Activated T-cell treated with anti-CD3 and anti-CD28 coated beads, Interleukin-2, amount 50 U/mL, for 72 hours (primary cell): Measurements from ENCODE around the gene TXNL4A. TPM values are rescaled to one million over a fixed set of nuclear protein-coding genes. Genes with fewer than 3 reads are reported as not detected.
"Not testable (repeated sequence)": the region's sequence is repeated elsewhere in the genome, so short reads cannot be mapped to it uniquely, and the experiment has no call there.

Source experiments
- ATAC-seq, 2 donors: fragments of 150-1000 bp; cut with Tn5 transposase; replicated peaks in 1 of 2; 2 replicates each; pipeline ENCODE4 v1.10.0; 2021; ENCODE audit warnings: moderate library complexity in 2 of 2, mild to moderate bottlenecking in 1 of 2
- DNase-seq, 2 donors: peaks; one replicate each; pipeline ENCODE4 v3.0.0; 2021 to 2022; ENCODE audit warnings: mixed read lengths in 1 of 2
- H3K27ac Mint-ChIP-seq: one replicate; pipeline ENCODE4 v1.8.0; 2022; ENCODE audit warnings: mild to moderate bottlenecking, moderate library complexity, mixed read lengths
- H3K27me3 Mint-ChIP-seq: one replicate; pipeline ENCODE4 v1.8.0; 2022; ENCODE audit warnings: low read depth, mixed read lengths
- H3K36me3 Mint-ChIP-seq, 2 donors: one replicate each; pipeline ENCODE4 v1.8.0; 2022; ENCODE audit warnings: mixed read lengths in 2 of 2, mild to moderate bottlenecking in 1 of 2; ENCODE audit not compliant: insufficient read depth in 2 of 2
- H3K4me1 Mint-ChIP-seq: one replicate; pipeline ENCODE4 v1.8.0; 2022; ENCODE audit warnings: low read depth, mixed read lengths
- H3K4me3 Mint-ChIP-seq, 2 donors: one replicate each; pipeline ENCODE4 v1.8.0; 2022; ENCODE audit warnings: mild to moderate bottlenecking in 2 of 2, mixed read lengths in 2 of 2, moderate library complexity in 2 of 2
- H3K9me3 Mint-ChIP-seq, 2 donors: one replicate each; pipeline ENCODE4 v1.8.0; 2022; ENCODE audit warnings: mixed read lengths in 2 of 2
- total RNA-seq, 2 donors: library from RNA; stranded (reverse); gene quantifications; one replicate each; pipeline ENCODE4 v1.2.3, GENCODE V29; 2022

TXNL4A gene
- 100 to 1,000 TPM in 1 of 2 donors, 10 to 100 TPM in 1; 92.9 to 105 TPM for total RNA-seq

GRCh38 chr18:79988451-79989194, at the start of gene TXNL4A:
TSS of gene TXNL4A (minus strand) at chr18:79988563. CDS start at chr18:79988392, 171 bp downstream.
- ATAC-seq (peak; percentile 98 to 99), DNase-seq (peak; percentile 88 to 90)
- Mint-ChIP-seq H3K36me3 (peaks cover 8% of the 10 kb centered on the region in 2 donors), H3K27ac (peak within 1 kb of the TSS; percentile 96), H3K27me3 (no peaks in the 10 kb centered on the region), H3K4me3 (peak within 1 kb of the TSS; percentile 94 to 95), H3K4me1 (peaks cover 44% of the 10 kb centered on the region), H3K9me3 (no peaks in the 10 kb centered on the region)

DNA sequence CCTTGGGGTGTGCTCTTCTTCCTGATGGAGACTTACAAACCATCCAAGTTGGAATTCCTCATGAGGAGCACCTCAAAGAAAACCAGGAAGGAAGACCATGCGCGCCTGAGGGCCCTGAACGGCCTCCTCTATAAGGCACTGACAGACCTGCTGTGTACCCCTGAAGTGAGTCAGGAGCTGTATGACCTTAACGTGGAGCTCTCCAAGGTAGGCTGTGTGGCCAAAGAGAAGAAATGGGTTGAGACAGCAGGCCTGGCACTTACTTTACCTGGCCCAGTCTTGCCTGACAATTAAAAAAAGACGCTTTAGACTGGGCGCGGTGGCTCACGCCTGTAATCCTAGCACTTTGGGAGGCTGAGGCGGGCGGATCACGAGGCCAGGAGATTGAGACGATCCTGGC, 48.9 kb upstream of the TXNL4A start:
- H3K27ac Mint-ChIP-seq: no peak overlapping the region
- DNase-seq (no peak), ATAC-seq (no peak)
- H3K9me3 Mint-ChIP-seq: no peaks in the 10 kb centered on the region
- peaks cover 42% of the 10 kb centered on the region for H3K4me1 Mint-ChIP-seq
- H3K27me3 Mint-ChIP-seq: no peaks in the 10 kb centered on the region
- no peak overlapping the region for H3K4me3 Mint-ChIP-seq
- H3K36me3 Mint-ChIP-seq: peaks cover 6 to 13% of the 10 kb centered on the region in 2 donors

GRCh38 chr18:80035997-80036396, 47.6 kb upstream of the TXNL4A start:
- ATAC-seq (no peak), DNase-seq (no peak)
- H3K4me1 Mint-ChIP-seq: peaks cover 33% of the 10 kb centered on the region
- H3K4me3 Mint-ChIP-seq: peak overlapping the region; percentile 21 to 87
- H3K27ac Mint-ChIP-seq: no peak overlapping the region
- no peaks in the 10 kb centered on the region for H3K9me3 Mint-ChIP-seq
- peaks cover 6 to 12% of the 10 kb centered on the region in 2 donors for H3K36me3 Mint-ChIP-seq
- H3K27me3 Mint-ChIP-seq: no peaks in the 10 kb centered on the region

- DNase-seq: no peak
- Mint-ChIP-seq H3K27me3 (no peaks in the 10 kb centered on the region), H3K4me3 (peak overlapping the region; percentile 87 to 88), H3K27ac (peak overlapping the region; percentile 79), H3K36me3 (peaks cover 6 to 9% of the 10 kb centered on the region in 2 donors), H3K4me1 (peaks cover 30% of the 10 kb centered on the region), H3K9me3 (no peaks in the 10 kb centered on the region)
- ATAC-seq: no peak
Measured at GRCh38 chr18:80034852-80035406, 46.6 kb upstream of the TXNL4A start.

DNA sequence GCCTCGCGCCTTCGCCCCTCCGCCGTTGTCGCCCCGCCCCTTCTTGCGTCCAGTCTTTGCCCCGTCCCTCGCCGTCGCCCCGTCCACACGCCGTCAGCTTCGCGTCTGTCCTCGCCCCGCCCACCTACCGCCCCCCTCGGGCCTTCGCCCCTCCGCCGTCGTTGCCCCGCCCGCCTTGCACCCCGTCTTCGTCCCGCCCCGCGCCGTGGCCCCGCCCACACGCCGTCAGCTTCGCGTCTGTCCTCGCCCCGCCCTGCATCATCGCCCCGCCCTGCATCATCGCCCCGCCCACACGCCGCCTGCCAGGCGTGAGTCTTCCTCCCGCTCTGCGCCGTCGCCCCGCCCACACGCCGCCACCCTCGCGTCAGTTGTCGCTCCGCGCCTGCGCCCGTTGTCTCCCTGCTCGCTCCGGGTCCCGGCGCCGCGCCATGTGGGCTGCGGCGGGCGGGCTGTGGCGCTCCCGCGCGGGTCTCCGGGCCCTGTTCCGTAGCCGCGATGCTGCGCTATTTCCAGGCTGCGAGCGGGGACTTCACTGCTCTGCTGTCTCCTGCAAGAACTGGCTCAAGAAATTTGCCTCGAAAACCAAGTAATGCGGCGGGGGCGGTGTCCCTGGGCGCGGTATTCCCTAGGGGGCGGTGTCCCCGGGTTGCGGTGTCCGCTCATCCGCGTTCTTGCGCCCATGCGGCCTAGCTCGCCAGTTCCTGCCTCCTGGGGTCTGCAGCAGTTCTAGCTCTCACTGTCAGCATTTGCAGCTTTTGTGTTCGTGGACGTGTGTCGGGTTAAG, 45.9 kb upstream of the TXNL4A start, which contains the start of gene RBFA:
RBFA (plus strand) TSS at position 367 of the 784 bp plus-strand sequence; CDS start at position 429, 62 bp downstream.
- no peaks in the 10 kb centered on the region for H3K27me3 Mint-ChIP-seq
- peaks cover 30% of the 10 kb centered on the region for H3K4me1 Mint-ChIP-seq
- peaks cover 0 to 2% of the 10 kb centered on the region in 2 donors for H3K9me3 Mint-ChIP-seq
- ATAC-seq (peak; percentile 83 to 84), DNase-seq (peak; percentile 100)
- peak within 1 kb of the TSS; percentile 87 to 88 for H3K4me3 Mint-ChIP-seq
- H3K36me3 Mint-ChIP-seq: peaks cover 8% of the 10 kb centered on the region in 2 donors
- H3K27ac Mint-ChIP-seq: peak within 1 kb of the TSS; percentile 85

- no peak for DNase-seq
- ATAC-seq: peak; percentile 61
- H3K9me3 Mint-ChIP-seq: peaks cover 0 to 2% of the 10 kb centered on the region in 2 donors
- H3K27ac Mint-ChIP-seq: peak overlapping the region; percentile 85
- H3K36me3 Mint-ChIP-seq: peaks cover 6 to 8% of the 10 kb centered on the region in 2 donors
- no peaks in the 10 kb centered on the region for H3K27me3 Mint-ChIP-seq
- peaks cover 30% of the 10 kb centered on the region for H3K4me1 Mint-ChIP-seq
- peak overlapping the region; percentile 87 to 88 for H3K4me3 Mint-ChIP-seq
Measured at GRCh38 chr18:80033181-80034067, 45.1 kb upstream of the TXNL4A start.

DNA sequence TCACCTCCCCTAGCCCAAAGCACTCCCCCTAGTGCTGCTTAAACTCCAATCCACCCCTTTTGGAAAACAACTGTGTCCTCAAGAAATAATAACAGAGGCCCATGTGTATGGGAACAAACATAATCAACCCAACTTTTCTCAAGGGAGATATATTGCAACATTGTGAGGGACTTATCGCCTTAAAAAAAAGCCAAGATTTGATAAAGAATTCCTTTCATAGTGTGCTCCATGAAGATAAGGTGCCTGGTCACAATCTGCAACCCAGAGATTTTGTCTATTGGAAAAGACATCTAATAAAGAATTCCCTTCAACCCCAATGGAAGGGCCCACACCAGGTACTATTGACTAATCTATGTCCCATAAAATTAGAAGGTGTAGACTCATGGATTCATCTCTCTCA, 41.3 kb upstream of the TXNL4A start:
- Mint-ChIP-seq H3K4me3 (no peak overlapping the region), H3K27me3 (no peaks in the 10 kb centered on the region), H3K9me3 (peaks cover 2 to 12% of the 10 kb centered on the region in 2 donors), H3K36me3 (peaks cover 12 to 15% of the 10 kb centered on the region in 2 donors), H3K4me1 (peaks cover 12% of the 10 kb centered on the region), H3K27ac (no peak overlapping the region)
- DNase-seq (no peak), ATAC-seq (no peak)

DNA sequence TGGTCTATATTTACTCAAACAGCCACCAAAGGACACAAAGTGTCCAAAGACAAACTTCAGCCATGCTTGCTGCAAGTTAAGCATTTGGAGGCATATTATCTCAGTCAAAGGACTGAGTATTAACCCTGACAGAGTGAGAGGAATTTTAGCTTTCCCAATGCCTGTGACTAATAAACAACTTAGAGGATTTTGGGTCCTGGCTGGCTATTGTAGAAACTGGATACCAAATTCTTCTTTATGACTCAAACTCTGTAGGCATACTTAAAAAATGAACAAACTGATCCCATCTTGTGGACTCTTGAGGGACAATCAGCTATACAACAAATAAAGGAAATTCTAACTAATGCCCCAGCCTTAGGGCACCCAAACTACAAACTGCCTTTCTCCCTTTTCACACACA, 39.4 kb upstream of the TXNL4A start:
- not testable (repeated sequence) for DNase-seq, H3K27ac Mint-ChIP-seq, H3K4me3 Mint-ChIP-seq, H3K4me1 Mint-ChIP-seq, ATAC-seq, H3K27me3 Mint-ChIP-seq
- peaks cover 17 to 18% of the 10 kb centered on the region in 2 donors for H3K36me3 Mint-ChIP-seq
- H3K9me3 Mint-ChIP-seq: peaks cover 4 to 19% of the 10 kb centered on the region in 2 donors

DNA sequence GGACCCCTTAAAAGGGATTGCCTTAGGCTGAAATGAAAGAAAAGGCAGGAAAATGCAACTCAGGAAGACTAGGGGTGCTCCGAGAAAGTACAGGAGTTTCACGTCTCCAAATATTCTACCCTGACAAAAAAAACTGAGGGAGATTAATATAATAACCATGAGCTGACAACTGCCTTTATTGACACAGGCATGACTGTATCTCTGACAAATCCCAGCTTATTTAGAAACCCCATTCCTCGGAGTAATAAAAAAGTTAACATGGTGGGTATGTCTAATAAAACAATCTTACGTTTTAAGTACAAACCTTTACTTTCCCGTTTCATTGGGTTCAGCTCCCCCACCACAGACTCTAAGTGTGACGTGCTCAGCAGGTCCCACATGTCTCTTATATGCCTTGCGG, 38.0 kb upstream of the TXNL4A start:
- H3K4me1 Mint-ChIP-seq: no peaks in the 10 kb centered on the region
- DNase-seq (no peak), ATAC-seq (no peak)
- H3K27me3 Mint-ChIP-seq: no peaks in the 10 kb centered on the region
- H3K4me3 Mint-ChIP-seq: no peak overlapping the region
- H3K27ac Mint-ChIP-seq: no peak overlapping the region
- H3K36me3 Mint-ChIP-seq: peaks cover 21 to 24% of the 10 kb centered on the region in 2 donors
- H3K9me3 Mint-ChIP-seq: peaks cover 4 to 25% of the 10 kb centered on the region in 2 donors

- peaks cover 27 to 32% of the 10 kb centered on the region in 2 donors for H3K36me3 Mint-ChIP-seq
- peaks cover 13 to 31% of the 10 kb centered on the region in 2 donors for H3K9me3 Mint-ChIP-seq
- no peak overlapping the region for H3K4me3 Mint-ChIP-seq
- H3K27ac Mint-ChIP-seq: no peak overlapping the region
- H3K4me1 Mint-ChIP-seq: no peaks in the 10 kb centered on the region
- DNase-seq: peak; percentile 28 to 32
- ATAC-seq: no peak
- no peaks in the 10 kb centered on the region for H3K27me3 Mint-ChIP-seq
Measured at GRCh38 chr18:80023173-80023572, 34.8 kb upstream of the TXNL4A start.

DNA sequence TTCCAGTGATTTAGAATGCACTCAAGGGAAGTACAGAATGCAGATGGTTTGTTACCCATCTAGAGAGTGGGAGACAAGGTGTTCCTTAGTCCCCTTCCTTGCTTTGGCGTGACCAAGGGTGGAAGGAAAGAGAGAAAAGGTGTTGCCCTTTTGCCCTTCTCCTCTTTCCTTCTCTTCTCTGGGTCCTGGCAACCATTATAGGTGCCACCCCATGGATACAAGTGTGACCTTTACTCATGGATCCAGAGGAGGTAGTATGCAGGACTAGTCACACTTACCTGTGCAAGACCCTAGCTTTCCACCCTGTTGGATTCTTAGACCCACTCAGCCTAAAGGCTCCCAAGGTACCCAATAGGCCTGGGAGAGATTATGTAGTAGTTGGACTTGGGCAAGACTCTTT, 34.2 kb upstream of the TXNL4A start:
- Mint-ChIP-seq H3K27ac (no peak overlapping the region), H3K4me1 (no peaks in the 10 kb centered on the region), H3K4me3 (no peak overlapping the region), H3K27me3 (no peaks in the 10 kb centered on the region), H3K9me3 (peaks cover 16 to 34% of the 10 kb centered on the region in 2 donors), H3K36me3 (peaks cover 31 to 35% of the 10 kb centered on the region in 2 donors)
- DNase-seq: peak in 1 of 2 donors; percentile 9
- no peak for ATAC-seq

DNA sequence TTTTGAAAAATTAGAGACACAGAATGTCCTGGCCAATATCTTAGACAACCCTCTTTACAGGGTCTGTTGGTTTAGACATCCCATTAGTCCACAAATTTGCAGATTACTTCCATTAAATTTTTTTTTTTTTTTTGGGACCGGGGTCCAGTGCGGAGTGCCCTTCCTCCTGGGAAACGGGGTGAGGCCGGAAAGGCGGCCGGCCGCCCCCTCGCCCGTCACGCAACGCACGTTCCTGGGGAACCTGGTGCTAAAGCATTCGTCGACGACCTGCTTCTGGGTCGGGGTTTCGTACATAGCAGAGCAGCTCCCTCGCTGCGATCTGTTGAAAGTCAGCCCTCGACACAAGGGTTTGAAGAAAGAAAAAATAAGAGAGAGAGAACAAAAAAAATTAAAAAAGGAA, 24.4 kb upstream of the TXNL4A start:
- peaks cover 4 to 5% of the 10 kb centered on the region in 2 donors for H3K9me3 Mint-ChIP-seq
- no peak for ATAC-seq
- H3K27me3 Mint-ChIP-seq: no peaks in the 10 kb centered on the region
- H3K36me3 Mint-ChIP-seq: peaks cover 7 to 8% of the 10 kb centered on the region in 2 donors
- H3K27ac Mint-ChIP-seq: no peak overlapping the region
- no peak overlapping the region for H3K4me3 Mint-ChIP-seq
- no peaks in the 10 kb centered on the region for H3K4me1 Mint-ChIP-seq
- no peak for DNase-seq
